Natural killer cell treated with Interleukin-12 subunit alpha and Interleukin-12 subunit beta and Interleukin-15 and Interleukin-18, amount 100 ng/mL, for 72 hours (primary cell): ENCODE results near the gene NGF. TPM values are rescaled to one million over a fixed set of nuclear protein-coding genes. Genes with fewer than 3 reads are reported as not detected.

Experiments
- ATAC-seq, 2 donors: fragments of 150-1000 bp; cut with Tn5 transposase in 1 of 2; sonication (Bioruptor Pico), chemical (Tn5 transposase) in 1 of 2; 2 replicates each; pipeline ENCODE4 v1.10.0; 2021
- DNase-seq: peaks from one replicate; pipeline ENCODE4 v3.0.0; 2022; ENCODE audit warnings: low spot score
- H3K27ac Mint-ChIP-seq, 2 donors: 1 replicate in 1 of 2; 2 replicates in 1 of 2; pipeline ENCODE4 v1.8.0; 2022; ENCODE audit warnings: mixed read lengths in 2 of 2, mild to moderate bottlenecking in 1 of 2, moderate library complexity in 1 of 2
- H3K27me3 Mint-ChIP-seq, 2 donors: 1 replicate in 1 of 2; 2 replicates in 1 of 2; pipeline ENCODE4 v1.8.0; 2022; ENCODE audit warnings: mixed read lengths in 2 of 2
- H3K36me3 Mint-ChIP-seq: one replicate; pipeline ENCODE4 v1.8.0; 2022; ENCODE audit warnings: mixed read lengths
- H3K4me1 Mint-ChIP-seq, 2 donors: 1 replicate in 1 of 2; 2 replicates in 1 of 2; pipeline ENCODE4 v1.8.0; 2022; ENCODE audit warnings: low read depth in 2 of 2, mixed read lengths in 2 of 2, mild to moderate bottlenecking in 1 of 2
- H3K4me3 Mint-ChIP-seq: one replicate; pipeline ENCODE4 v1.8.0; 2022; ENCODE audit warnings: mixed read lengths
- H3K9me3 Mint-ChIP-seq: 2 replicates; pipeline ENCODE4 v1.8.0; 2022; ENCODE audit warnings: mixed read lengths
- total RNA-seq, 2 donors: library from RNA; stranded (reverse); gene quantifications; one replicate each; pipeline ENCODE4 v1.2.3, GENCODE V29; 2022

NGF gene
- total RNA-seq, 2 donors from 2014 or later: not detected

DNA sequence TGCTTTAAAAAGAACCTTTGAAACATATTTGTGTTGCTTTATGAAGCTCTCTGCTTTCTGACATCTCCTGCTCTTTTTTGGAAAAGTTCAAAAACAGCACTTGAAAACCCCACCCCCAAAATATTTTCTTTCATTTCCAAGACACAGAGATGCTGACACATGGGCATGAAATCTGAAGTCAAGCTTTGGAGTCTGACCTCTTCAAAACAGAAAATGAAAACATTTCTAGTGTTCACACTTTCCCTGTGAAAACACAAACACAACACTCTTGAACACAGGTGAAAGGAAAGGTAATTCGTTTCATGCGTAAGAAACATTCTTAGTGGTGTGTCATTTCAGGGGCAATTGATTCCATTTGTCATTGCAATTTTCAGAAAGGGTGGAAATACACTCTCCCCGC, 10.8 kb downstream of the NGF start:
- ATAC-seq: no peak
- Mint-ChIP-seq H3K36me3 (no peaks in the 10 kb centered on the region), H3K4me1 (no peaks in the 10 kb centered on the region), H3K27me3 (peaks cover 25 to 28% of the 10 kb centered on the region in 2 donors), H3K9me3 (no peaks in the 10 kb centered on the region), H3K4me3 (no peak overlapping the region), H3K27ac (no peak overlapping the region)
- DNase-seq: no peak

- H3K27me3 Mint-ChIP-seq: peaks cover 25% of the 10 kb centered on the region in 2 donors
- H3K27ac Mint-ChIP-seq: no peak overlapping the region
- no peak for DNase-seq
- ATAC-seq: no peak
- no peak overlapping the region for H3K4me3 Mint-ChIP-seq
- no peaks in the 10 kb centered on the region for H3K4me1 Mint-ChIP-seq
- H3K36me3 Mint-ChIP-seq: no peaks in the 10 kb centered on the region
- no peaks in the 10 kb centered on the region for H3K9me3 Mint-ChIP-seq
These were observed 11.6 kb downstream of the NGF start for GRCh38 chr1:115326419-115326818.

GRCh38 chr1:115325874-115326273, 12.2 kb downstream of the NGF start:
- DNase-seq (no peak), ATAC-seq (no peak)
- H3K36me3 Mint-ChIP-seq: no peaks in the 10 kb centered on the region
- H3K27me3 Mint-ChIP-seq: peaks cover 25% of the 10 kb centered on the region in 2 donors
- H3K4me1 Mint-ChIP-seq: no peaks in the 10 kb centered on the region
- H3K4me3 Mint-ChIP-seq: no peak overlapping the region
- no peaks in the 10 kb centered on the region for H3K9me3 Mint-ChIP-seq
- H3K27ac Mint-ChIP-seq: no peak overlapping the region

DNA sequence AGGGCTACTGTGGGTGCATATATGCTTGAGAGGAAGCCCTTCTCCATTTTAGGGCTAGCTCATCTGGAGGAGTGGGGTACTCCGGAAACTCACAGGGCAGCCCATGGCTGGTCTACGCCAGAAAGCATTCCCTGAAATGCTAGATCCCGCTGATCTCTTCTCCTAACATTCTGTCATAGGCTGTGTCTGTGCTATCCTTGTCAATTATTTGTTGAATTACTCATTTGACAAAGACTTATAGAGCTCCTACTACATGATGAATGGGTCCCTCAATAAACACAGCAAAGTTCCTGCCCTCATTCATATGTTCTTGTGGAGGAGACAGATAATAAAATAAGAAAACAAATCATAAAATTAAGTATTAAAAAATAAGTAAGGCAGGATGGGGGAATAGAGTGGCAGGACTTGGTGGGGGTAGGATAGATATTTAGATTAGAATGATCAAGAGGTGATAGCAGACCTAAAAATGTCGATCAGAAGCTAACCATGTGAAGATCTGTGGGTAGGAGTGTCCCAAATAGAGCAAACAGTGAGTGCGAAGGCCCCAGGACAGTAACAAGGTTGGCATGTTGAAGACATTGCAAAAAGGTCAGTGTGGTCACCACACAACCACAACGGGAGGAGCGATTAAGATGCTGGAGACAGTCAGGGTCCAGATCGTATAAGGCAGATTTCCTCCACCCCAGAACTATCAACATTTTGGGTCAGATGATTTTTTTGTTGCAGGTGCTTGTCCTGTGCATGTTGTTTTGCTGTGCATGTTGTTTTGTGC, 13.2 kb downstream of the NGF start:
- peaks cover 23 to 25% of the 10 kb centered on the region in 2 donors for H3K27me3 Mint-ChIP-seq
- no peaks in the 10 kb centered on the region for H3K36me3 Mint-ChIP-seq
- DNase-seq: no peak
- no peak for ATAC-seq
- H3K27ac Mint-ChIP-seq: no peak overlapping the region
- H3K4me1 Mint-ChIP-seq: no peaks in the 10 kb centered on the region
- no peaks in the 10 kb centered on the region for H3K9me3 Mint-ChIP-seq
- H3K4me3 Mint-ChIP-seq: no peak overlapping the region

- DNase-seq: no peak
- Mint-ChIP-seq H3K36me3 (no peaks in the 10 kb centered on the region), H3K27me3 (peaks cover 19% of the 10 kb centered on the region in 2 donors), H3K27ac (no peak overlapping the region), H3K9me3 (no peaks in the 10 kb centered on the region), H3K4me3 (no peak overlapping the region), H3K4me1 (no peaks in the 10 kb centered on the region)
- no peak for ATAC-seq
These were observed 14.6 kb downstream of the NGF start for GRCh38 chr1:115323366-115324004.

- Mint-ChIP-seq H3K27ac (no peak overlapping the region), H3K4me3 (no peak overlapping the region), H3K36me3 (no peaks in the 10 kb centered on the region), H3K9me3 (no peaks in the 10 kb centered on the region), H3K27me3 (peaks cover 18% of the 10 kb centered on the region in 2 donors), H3K4me1 (no peaks in the 10 kb centered on the region)
- DNase-seq: no peak
- no peak for ATAC-seq
These were observed 15.4 kb downstream of the NGF start for GRCh38 chr1:115322631-115323030.

- H3K27ac Mint-ChIP-seq: no peak overlapping the region
- no peak for ATAC-seq
These were observed 17.7 kb downstream of the NGF start for GRCh38 chr1:115320377-115320776.

DNA sequence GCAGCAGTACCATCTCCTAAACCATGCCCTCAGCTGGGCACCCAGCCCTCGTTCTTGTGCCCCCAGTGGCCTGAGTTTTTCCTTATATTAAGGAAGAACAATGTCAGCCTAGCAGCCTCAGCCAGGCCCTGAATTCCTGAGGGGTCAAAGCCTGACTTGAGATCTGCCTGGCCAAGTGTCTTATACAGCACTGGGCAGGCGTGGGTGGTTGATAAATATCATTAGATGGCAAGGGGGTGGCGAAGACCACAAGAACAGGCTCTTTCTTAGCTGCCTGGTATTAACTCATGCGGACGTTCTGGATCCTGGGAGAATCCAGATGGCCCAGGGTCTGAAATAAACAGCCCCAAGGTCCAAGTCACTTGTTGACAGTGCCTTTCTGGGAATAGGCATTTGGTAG, 18.3 kb downstream of the NGF start:
- H3K27ac Mint-ChIP-seq: no peak overlapping the region
- H3K27me3 Mint-ChIP-seq: peaks cover 11% of the 10 kb centered on the region in 2 donors

More at GRCh38 chr1:115320377-115320776, 17.7 kb downstream of the NGF start:
- Mint-ChIP-seq H3K9me3 (no peaks in the 10 kb centered on the region), H3K36me3 (no peaks in the 10 kb centered on the region), H3K27me3 (peaks cover 10 to 11% of the 10 kb centered on the region in 2 donors), H3K4me1 (no peaks in the 10 kb centered on the region), H3K4me3 (no peak overlapping the region)
- DNase-seq: no peak

GRCh38 chr1:115317101-115318012, 20.7 kb downstream of the NGF start:
- Mint-ChIP-seq H3K27me3 (peaks cover 12 to 13% of the 10 kb centered on the region in 2 donors), H3K27ac (no peak overlapping the region), H3K4me1 (no peaks in the 10 kb centered on the region), H3K36me3 (no peaks in the 10 kb centered on the region), H3K4me3 (no peak overlapping the region), H3K9me3 (no peaks in the 10 kb centered on the region)
- ATAC-seq (no peak), DNase-seq (no peak)

More for the DNA sequence above, 18.3 kb downstream of the NGF start:
- no peak for DNase-seq
- H3K9me3 Mint-ChIP-seq: no peaks in the 10 kb centered on the region
- ATAC-seq: no peak
- H3K36me3 Mint-ChIP-seq: no peaks in the 10 kb centered on the region
- no peaks in the 10 kb centered on the region for H3K4me1 Mint-ChIP-seq
- H3K4me3 Mint-ChIP-seq: no peak overlapping the region

DNA sequence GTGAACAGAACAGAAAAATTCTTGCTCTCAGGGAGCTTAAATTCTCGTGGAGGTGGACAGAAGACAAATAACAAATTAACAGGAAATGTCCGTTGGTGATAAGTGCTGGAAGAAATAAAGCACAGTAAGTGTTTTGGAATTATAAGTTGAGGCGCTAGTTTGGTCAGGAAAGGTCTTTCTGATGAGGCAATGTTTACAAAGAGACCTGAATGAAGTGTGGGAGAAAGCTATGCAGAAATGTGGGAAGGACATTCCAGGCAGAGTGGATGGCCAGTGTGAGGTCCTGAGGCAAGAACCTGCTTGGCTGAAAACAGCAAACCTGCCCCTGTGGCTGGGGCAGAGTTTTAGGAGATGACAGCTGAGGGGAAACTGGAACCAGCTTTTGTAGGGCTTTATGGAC, 23.3 kb downstream of the NGF start:
- H3K4me1 Mint-ChIP-seq: no peaks in the 10 kb centered on the region

DNA sequence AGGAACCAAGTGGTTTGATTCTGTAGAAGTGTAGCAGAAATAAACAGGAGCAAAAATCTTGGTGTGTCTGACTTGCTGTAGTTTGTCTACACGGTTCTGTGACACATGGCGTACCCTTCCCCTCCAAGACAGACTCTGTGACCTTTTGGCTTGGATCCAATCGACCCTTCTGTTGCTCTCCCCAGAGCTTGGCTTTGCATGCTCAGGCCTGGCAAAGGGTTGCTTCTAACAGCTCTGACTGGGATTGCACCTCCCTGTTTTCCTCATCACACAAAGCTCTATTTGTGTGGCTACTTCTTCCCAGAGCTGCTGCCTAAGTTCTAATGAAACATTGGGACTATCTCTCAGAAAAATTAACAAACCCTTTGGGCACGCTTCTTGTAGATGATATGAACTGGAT, 24.0 kb downstream of the NGF start:
- ATAC-seq (no peak), DNase-seq (no peak)
- H3K27ac Mint-ChIP-seq: no peak overlapping the region
- no peaks in the 10 kb centered on the region for H3K36me3 Mint-ChIP-seq
- no peaks in the 10 kb centered on the region for H3K9me3 Mint-ChIP-seq
- H3K27me3 Mint-ChIP-seq: peaks cover 12 to 13% of the 10 kb centered on the region in 2 donors
- H3K4me3 Mint-ChIP-seq: no peak overlapping the region
- H3K4me1 Mint-ChIP-seq: no peaks in the 10 kb centered on the region

More for the DNA sequence above, 23.3 kb downstream of the NGF start:
- Mint-ChIP-seq H3K9me3 (no peaks in the 10 kb centered on the region), H3K4me3 (no peak overlapping the region), H3K36me3 (no peaks in the 10 kb centered on the region), H3K27me3 (peaks cover 12 to 13% of the 10 kb centered on the region in 2 donors), H3K27ac (no peak overlapping the region)
- ATAC-seq (no peak), DNase-seq (no peak)

- Mint-ChIP-seq H3K36me3 (no peaks in the 10 kb centered on the region), H3K27ac (no peak overlapping the region), H3K4me3 (no peak overlapping the region), H3K4me1 (no peaks in the 10 kb centered on the region), H3K27me3 (peaks cover 15 to 21% of the 10 kb centered on the region in 2 donors), H3K9me3 (no peaks in the 10 kb centered on the region)
- no peak for DNase-seq
- no peak for ATAC-seq
These were observed 24.9 kb downstream of the NGF start for GRCh38 chr1:115313182-115313581.

- Mint-ChIP-seq H3K9me3 (no peaks in the 10 kb centered on the region), H3K4me3 (no peak overlapping the region), H3K27me3 (peaks cover 16 to 22% of the 10 kb centered on the region in 2 donors), H3K27ac (no peak overlapping the region), H3K36me3 (no peaks in the 10 kb centered on the region), H3K4me1 (no peaks in the 10 kb centered on the region)
- ATAC-seq (no peak), DNase-seq (no peak)
These were observed 25.3 kb downstream of the NGF start for GRCh38 chr1:115312742-115313141.
